Stimulated activated CD8-positive, alpha-beta memory T cell treated with anti-CD3 and anti-CD28 coated beads, Interleukin-7, amount 100 ng/mL, for 24 hours (primary cell): ENCODE measurements around the gene ABHD4.
"Not testable (repeated sequence)": the region's sequence is repeated elsewhere in the genome, so short reads cannot be mapped to it uniquely, and the experiment has no call there.

Experiments
- DNase-seq: peaks from one replicate; pipeline ENCODE4 v3.0.0-alpha.2; 2020; ENCODE audit warnings: low read depth

ABHD4 gene

DNA sequence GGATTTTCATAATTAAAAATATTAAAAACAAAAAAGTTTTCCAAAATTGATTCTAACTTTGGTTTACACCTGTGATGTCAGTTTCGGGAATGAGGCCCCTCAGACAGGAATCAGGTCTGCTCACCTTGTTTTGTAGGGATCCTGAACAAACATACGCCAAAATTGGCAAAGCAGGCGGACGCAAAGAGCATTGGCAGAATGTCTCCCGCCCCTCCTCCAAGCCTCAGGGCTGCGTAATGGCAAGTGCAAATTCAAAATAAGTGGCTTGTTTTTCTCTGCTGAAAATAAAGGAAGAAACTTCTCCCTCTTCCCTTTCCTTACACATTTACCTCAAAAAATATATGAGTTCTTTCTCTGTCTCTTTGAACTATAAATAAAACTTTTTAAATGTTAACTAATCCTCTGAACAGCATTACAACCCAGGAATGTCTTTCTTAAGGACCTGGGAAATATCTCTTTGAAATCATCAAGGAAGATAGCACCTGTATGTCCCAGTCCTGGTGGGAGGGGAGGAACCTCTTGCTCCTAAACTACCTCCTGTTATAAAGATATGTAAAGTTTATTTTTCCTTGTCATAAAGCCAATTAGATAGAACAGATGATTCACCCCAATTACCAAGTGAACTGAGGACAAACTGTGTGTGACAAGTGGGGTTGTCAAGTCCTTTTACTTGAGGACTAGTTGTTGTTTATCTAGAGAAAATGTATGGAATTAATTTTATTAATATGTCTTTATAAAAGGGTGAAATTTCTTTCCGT is 29.6 kb downstream of the ABHD4 start:
- no peak for DNase-seq

GRCh38 chr14:22629361-22629760 is 31.3 kb downstream of the ABHD4 start:
- no peak for DNase-seq

GRCh38 chr14:22630066-22630465 is 32.0 kb downstream of the ABHD4 start:
- no peak for DNase-seq

- no peak for DNase-seq
These were observed 32.4 kb downstream of the ABHD4 start for GRCh38 chr14:22630486-22630885.

GRCh38 chr14:22634233-22634900 is 36.3 kb downstream of the ABHD4 start:
- no peak for DNase-seq

GRCh38 chr14:22635980-22636379 is 37.9 kb downstream of the ABHD4 start:
- not testable (repeated sequence) for DNase-seq

GRCh38 chr14:22640192-22640591 is 42.1 kb downstream of the ABHD4 start:
- no peak for DNase-seq

GRCh38 chr14:22641846-22642245 is 43.7 kb downstream of the ABHD4 start:
- no peak for DNase-seq

GRCh38 chr14:22644305-22644635 is 46.2 kb downstream of the ABHD4 start, which contains the start of gene OR6J1:
OR6J1 (minus strand) TSS chr14:22644352; CDS start chr14:22634811, 9,541 bp downstream.
- no peak for DNase-seq

DNA sequence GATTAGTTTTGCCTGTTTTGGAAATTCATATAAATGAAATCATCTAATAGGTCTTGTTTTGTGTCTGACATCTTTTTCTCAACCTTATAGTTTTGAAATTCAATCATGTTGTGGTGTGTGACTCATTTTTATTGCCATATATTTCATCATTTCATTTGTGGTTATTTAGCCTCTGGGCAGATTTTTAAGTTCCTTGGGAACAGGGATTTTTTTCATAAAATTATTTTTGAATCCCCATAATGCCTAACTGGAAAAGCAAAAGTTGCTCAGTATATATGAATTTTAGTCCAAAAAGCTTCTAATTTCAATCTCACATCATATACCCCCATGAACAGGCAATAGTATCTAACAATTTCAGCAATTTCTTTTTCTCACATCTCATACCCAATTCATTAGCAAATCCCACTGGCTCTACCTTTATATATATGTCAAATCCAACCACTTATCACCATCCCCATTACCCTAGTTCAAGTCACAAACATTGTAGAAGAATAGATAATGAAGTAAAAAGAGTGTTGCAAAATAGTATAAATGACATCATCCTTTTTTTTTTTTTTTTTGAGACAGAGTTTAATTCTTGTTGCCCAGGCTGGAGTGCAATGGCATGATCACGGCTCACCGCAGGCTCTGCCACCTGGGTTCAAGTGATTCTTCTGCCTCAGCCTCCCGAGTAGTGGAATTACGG is 48.6 kb downstream of the ABHD4 start:
- no peak for DNase-seq

- no peak for DNase-seq
These were observed 50.4 kb downstream of the ABHD4 start for GRCh38 chr14:22648506-22648905.

DNA sequence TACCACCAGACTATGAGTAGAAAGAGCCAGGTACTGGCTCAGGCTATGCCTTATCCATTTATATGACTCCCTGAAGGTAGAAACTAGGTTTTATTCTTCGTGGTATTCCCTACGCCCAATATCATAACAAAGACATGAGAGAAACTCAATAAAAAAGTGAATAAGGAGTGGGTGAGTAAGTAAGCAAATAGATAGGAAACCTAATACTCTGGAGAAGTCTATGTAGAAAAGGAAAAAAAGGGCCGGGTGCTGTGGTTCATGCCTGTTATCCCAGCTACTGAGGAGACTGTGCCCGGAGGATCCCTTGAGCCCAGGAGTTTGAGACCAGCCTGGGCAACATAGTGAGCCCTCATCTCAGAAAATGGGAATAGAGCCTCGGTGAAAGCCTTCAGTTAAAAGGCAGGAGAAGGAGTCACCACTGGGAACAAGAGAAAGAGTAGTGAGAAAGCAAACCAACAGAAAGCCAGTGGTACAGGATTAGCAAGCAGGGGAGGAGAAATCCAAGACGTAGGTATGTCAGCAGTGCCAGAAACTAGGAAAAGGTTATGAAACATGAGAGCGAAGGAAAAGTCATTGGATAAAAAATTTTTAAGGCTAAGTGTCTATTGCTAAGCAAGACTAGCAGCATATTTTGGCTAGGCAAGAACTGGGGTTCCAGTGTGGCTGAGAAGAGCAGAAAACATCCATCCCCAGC is 52.1 kb downstream of the ABHD4 start:
- no peak for DNase-seq

DNA sequence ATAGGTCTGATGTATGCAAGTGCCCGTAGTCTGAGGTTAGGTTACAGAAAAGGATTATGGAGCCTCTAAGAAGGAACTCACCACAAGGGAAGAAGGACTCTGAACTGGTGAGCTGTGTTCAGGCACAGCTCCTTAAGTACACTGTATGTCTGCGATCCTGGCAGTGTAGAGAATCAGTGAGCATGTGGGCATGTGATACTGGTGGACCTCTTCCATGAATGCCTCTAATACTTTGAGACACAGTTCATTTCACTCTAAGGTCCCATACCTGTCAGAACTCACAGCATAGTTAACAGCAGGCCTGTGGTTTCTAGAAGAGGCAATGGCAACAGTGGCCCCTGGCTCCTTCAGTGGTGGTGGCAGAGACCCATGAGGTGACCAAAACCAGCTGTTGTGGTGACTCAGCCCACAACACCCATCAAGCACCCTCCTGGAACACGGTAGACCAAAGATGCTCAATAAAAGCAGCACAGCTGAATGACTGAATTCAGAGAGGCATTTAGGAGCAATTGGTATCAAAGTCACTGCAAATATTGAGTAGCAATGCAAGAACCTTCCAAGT is 52.9 kb downstream of the ABHD4 start:
- DNase-seq = no peak

GRCh38 chr14:22651586-22651985 is 53.5 kb downstream of the ABHD4 start:
- no peak for DNase-seq

GRCh38 chr14:22653012-22653621 is 55.0 kb downstream of the ABHD4 start:
- DNase-seq = peak; percentile 30

DNA sequence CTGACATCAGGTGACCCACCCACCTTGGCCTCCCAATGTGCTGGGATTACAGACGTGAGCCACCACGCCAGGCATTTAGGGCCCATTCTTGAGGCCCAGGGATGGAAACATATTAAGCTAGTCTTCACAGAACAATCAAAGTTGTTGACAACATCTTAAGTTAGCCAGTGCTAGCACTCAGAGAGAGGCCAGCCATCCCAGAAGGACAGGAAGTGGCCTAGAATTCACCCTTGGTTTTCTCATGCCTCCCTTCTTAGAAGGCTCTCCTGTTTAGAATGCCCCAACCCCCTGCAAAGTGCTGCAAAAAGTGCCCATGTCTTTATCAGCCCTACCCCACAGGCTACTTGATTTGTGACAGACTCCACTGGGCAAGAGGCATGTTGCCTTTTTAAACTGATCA is 58.1 kb downstream of the ABHD4 start:
- DNase-seq = no peak

DNA sequence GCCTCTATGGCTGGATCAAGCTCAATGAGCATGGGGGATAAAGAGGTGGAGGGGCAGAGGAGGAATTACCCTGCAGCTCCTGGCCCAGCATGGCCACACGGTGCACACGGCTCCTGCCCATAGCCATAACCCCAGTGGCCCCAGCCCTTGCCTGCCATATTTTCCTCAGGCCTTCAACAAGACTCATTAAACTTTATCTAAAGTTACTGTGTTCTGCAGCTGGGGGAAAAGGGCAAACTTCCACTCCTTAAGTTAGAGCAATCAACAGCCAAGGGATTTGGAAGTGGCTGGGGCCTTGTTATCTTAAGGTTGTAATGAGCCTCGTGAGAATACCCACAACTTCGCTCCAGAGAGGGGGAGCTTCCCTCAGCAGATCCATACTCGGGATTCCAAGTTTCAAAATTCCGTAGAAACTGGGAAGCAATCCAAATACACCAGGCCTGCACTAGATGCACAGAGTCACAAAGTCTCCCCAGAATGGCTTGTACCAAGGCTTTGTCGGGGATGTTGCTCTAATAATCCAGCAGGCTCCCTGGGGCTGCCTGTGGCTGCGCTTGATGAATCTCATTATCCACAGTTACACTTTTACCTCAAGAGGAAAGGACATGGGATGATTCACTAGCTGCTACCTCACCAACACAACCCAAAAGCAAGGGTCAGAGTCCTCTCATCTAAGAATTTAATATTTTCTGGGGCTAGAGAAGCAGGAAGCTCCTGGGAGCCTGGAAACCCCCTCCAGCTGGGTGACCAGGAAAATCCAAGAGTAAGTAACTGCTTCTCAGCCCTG is 59.0 kb downstream of the ABHD4 start:
- no peak for DNase-seq

- DNase-seq = no peak
These were observed 59.8 kb downstream of the ABHD4 start for GRCh38 chr14:22657861-22658260.

DNA sequence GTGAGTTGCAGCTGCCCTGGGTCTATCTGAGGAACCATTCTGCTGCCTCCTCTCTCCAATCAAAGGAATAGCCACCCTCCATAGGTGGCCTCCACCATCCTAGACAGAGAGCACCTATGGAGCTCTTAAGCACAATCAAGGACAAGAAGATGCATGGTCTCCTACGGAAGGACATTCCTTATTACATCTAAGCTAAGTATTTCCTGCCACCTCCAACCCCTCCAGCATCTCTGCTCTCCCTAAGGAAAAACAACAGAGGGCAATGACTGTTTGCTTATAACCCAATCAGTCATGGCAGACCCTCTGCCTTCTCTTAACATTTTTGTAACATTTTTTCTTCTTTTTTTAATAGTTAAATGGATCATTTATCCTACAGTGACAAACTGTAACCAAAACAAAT is 60.8 kb downstream of the ABHD4 start:
- no peak for DNase-seq

DNA sequence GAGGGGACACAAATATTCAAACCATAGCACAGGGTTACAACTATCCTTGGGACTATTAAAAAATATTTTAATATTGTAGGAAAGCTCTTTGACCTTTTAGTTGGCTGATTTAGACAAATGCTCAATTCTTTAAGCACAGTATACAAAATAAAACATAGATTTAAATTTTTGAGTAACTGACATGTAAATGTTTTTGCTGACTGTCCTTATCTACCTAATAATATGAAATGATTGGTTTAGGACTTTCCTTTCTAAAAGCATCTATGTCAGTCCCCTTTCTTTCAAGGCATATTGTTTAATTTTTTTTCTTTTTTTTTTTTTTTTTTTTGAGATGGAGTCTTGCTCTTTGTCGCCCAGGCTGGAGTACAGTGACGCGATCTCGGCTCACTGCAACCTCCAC is 62.6 kb downstream of the ABHD4 start:
- no peak for DNase-seq
